KOPT-K1 (cell line): ENCODE data around the gene ARMS2.

Experiments used
- H3K27ac ChIP-seq: fragments of 200-600 bp; sonication (generic); 2 replicates; pipeline ENCODE4 v1.5.1; 2016; ENCODE audit warnings: antibody characterized with exemption, mild to moderate bottlenecking, low read depth, low read length; ENCODE audit not compliant: poor library complexity, severe bottlenecking
- H3K36me3 ChIP-seq: fragments of 200-600 bp; sonication (generic); 2 replicates; pipeline ENCODE4 v1.5.1; 2017; ENCODE audit warnings: antibody characterized with exemption, mild to moderate bottlenecking, low read length, moderate library complexity; ENCODE audit not compliant: insufficient read depth
- H3K9me3 ChIP-seq: fragments of 200-600 bp; sonication (generic); 2 replicates; pipeline ENCODE4 v1.5.1; 2017; ENCODE audit warnings: antibody characterized with exemption, low read length, mild to moderate bottlenecking; ENCODE audit not compliant: insufficient read depth, poor library complexity, severe bottlenecking

The ARMS2 gene

DNA sequence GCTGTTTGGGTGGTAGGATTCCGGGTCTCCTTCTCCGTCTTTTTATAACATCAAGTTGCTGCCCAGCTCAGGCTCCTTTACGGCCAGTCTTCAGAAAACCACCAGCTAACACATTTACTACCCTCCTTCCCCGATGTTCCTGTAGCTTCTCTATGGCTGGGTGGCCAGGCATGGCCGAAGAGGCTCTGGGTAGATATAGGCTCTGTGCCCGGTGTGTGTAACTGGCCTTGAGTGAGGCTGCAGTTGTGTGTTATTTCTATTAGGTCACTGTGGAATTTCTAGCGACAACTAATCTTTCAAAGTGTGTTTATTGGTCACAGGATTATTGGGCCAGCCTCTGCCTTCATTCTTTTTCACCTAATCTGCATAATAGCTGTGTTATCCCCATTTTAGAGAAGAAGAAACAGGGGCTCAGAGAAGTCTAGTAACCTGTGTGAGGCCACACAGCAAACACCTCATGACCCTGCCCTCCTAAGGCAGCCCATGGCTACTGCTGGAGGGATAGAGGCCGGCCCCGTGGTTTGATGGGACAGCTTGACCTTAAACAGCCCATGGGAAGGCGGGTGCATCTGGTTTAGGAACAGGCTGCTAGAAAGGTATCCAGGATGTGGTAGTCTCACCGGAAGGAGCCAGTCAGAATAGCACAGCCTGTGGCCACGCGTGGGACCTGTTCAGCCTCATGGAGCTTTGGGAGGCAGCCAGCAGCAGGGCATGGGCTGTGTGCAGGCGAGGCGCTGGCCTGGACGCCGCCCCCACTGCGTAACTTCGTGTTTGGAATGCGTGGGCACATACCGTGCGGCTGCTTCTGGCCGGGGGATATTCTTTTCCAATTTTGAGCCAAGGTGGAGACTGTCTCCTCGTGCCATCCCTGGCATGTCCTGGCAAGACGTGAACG, 36.6 kb downstream of the ARMS2 start:
- H3K36me3 ChIP-seq, result no peaks in the 10 kb centered on the region
- H3K27ac ChIP-seq, result no peak overlapping the region
- H3K9me3 ChIP-seq, result no peaks in the 10 kb centered on the region

DNA sequence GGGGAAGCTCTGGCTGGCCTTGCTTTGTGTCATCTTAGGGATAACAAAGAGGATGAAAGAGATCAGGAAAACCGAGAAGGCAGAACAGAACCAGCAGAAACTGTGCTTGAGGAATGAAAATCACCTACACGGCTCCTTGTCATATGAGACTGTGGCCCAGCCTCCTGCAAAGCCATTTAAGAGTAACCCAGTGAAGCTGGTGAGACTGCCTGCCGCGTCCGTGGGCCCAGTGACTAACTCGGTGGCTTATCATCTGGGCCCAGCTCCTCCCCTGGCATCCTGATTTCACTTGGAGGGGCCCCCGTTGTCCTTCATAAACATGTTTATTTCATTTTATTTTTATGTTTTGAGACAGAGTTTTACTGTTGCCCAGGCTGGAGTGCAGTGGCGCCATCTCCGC, 37.6 kb downstream of the ARMS2 start:
- H3K36me3 ChIP-seq, result no peaks in the 10 kb centered on the region
- H3K9me3 ChIP-seq, result no peaks in the 10 kb centered on the region
- no peak overlapping the region for H3K27ac ChIP-seq

DNA sequence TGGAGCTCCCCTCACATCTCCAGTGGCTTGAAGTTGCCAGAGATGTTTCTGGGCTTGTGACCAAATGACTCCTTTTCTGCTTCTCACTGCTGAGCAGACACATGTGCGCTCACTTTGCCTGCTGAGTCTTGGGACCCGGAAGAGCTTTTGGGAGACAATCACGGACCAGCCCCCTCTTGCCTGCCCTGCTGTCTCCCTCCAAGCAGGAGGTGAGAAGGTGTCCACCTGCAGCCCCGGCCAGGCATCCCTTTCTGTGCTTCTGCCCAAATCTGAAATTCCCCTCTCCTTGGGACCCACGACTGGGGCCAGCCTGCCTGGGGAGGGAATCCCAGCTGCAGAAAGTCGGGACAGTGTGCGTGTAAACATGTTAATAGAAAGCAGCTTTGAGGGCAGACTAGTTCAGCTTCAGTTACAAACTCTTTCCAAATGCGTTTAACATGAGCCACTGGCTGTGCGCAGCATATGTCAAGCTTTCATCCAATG, 38.6 kb downstream of the ARMS2 start:
- Histone ChIP-seq H3K9me3 (no peaks in the 10 kb centered on the region), H3K27ac (no peak overlapping the region), H3K36me3 (no peaks in the 10 kb centered on the region)

DNA sequence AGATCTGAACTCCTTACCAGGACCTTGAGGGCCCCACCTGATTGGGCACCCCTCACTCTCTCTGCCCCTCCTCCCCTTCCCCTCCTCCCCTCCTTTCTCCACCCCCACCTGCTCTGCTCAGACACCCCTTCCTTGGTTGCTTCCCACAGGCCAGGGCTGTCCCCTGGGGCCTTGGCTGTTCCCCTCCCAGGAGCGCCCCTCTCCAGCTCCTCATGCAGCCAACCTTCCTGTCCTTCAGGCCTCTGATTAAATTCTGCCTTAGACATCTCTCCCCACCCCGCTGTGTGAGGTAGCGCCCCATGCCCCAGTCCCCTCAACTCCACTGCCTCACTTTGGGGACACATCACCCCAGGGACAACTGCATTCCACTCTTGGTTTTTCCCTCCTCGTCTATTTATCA, 39.3 kb downstream of the ARMS2 start:
- Histone ChIP-seq H3K36me3 (no peaks in the 10 kb centered on the region), H3K27ac (no peak overlapping the region), H3K9me3 (no peaks in the 10 kb centered on the region)

DNA sequence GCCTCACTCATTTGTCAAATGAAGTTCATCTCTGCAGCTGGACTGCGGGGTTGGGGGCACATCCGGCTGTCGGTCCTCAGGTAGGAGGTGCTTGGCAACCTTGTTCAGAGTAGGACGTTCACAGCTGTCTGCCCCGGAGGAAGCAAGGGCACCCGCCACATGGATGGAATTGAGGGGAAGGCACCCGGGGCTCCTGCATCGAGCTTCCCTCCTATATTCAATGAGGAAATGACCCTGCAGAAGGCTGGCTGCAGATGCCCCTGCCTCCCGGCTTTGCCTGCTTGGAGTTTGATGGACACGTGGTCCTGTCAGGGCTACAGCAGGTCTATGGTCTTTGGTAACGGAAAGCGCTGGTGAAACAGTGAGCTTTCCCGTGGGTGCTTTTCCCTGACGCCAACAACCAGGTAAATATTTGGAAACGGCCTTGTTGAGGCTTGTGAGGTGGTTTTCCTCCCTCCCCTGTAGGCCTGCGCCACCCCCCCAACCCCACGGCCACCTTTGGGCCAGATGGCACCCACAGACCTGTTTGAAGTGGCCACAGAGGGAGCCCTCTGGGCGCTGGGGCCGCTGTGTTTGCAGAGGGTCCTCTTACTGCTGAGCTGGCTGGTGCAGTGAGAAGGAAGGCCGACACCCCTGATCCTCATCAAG, 39.8 kb downstream of the ARMS2 start:
- H3K27ac ChIP-seq, result no peak overlapping the region
- no peaks in the 10 kb centered on the region for H3K9me3 ChIP-seq
- no peaks in the 10 kb centered on the region for H3K36me3 ChIP-seq

DNA sequence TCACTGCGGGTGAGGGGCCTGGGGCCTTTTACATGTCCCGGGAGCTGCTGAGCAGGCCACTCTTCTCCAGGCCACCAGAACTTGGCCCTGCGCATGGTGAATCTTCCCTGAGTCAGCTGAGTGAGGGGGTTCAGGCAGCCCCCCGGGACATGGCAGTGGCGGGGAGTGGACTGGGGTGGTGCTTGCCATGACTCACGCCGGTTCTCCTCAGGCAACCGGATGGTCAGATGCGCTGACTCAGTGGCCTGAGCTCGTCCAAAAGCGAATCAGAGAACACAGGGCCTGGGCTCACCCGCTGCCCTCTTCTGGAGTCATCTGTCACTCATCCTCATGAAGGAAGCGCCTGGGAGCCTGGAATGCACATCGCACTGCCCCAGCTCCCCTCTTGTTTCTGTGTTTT, 40.4 kb downstream of the ARMS2 start:
- H3K36me3 ChIP-seq, result no peaks in the 10 kb centered on the region
- no peaks in the 10 kb centered on the region for H3K9me3 ChIP-seq
- H3K27ac ChIP-seq, result no peak overlapping the region

DNA sequence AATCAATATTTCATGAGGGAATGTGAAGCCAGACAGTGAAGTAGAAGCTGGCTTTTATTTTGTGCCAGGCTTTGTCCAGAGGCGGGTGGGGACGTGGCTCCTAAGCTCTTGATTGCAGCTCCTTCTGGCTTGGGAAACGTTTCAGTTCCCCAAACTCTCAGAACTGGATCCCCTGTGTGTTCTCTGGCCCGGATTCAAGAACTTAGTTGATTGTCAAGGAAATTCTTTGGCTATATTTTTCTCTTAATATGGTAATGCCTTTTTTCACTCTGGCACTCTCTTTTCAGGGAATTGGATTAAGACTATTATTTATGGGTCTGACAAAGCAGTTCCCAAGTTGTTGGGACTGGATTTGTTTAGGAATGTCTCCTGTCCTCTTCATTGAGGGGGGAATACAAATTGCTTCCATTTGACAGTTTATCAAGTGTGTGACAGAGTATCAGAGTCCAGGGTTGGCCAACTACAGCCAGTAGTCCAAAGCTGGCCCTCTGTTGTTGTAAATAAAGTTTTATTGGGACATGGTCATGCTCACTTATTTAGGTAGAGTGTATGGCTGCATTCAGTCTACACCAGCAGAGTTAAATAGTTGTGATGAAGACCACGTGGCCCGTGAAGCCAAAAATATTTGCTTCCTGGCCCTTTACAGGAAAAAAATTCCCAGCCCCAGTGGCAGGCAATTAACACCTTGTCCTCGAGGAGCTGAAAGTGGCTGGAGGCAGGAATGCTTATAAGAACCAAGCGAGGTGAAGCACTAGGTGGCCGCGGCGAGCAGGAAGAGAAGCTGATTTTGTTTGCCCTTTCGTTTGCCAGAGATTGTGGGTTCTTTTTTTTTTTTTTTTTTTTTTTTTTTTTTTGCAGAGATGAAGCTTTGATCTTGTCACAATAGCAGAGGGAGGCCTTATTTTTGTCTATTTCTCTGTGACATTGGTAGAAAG, 41.2 kb downstream of the ARMS2 start:
- Histone ChIP-seq H3K27ac (no peak overlapping the region), H3K36me3 (no peaks in the 10 kb centered on the region), H3K9me3 (no peaks in the 10 kb centered on the region)

DNA sequence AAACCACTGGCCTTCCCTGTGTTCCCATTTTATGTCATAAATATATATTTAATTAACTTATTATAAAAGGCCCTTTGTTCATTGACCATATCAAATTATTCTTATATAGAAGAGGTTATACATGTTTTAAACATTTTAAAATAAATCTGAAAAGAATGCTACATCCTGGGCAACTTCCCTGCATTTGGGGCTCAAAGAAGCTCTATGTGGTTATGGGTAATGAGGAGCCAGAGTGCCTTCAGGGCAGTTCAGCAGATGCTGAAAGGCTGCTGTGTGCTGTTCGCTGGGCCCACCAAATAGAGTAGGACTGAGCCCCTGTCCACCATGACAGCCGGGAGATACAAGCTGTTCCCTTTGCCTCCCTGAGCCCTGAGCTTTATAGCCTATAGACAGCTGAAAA, 42.8 kb downstream of the ARMS2 start:
- Histone ChIP-seq H3K27ac (no peak overlapping the region), H3K9me3 (no peaks in the 10 kb centered on the region), H3K36me3 (no peaks in the 10 kb centered on the region)

DNA sequence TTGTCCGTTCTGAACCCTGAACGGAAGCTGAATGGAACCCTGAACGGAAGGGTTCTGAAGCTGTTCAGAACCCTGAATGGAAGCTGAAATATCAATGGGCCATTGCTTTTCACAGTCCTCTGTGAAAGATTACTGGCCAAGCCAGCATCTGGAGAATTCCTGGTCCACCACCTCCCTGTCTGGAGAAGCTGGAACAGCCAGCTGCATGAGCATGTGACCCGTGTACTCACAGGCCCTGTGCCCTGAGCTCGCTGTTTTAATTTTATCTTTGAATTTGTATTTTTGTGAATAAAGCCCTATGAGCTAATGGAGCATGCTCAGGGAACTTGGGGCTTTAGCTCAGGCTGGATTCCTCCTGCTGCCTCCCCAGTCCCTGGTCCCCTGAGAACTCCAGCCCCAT, 44.1 kb downstream of the ARMS2 start:
- Histone ChIP-seq H3K36me3 (no peaks in the 10 kb centered on the region), H3K27ac (no peak overlapping the region), H3K9me3 (no peaks in the 10 kb centered on the region)

DNA sequence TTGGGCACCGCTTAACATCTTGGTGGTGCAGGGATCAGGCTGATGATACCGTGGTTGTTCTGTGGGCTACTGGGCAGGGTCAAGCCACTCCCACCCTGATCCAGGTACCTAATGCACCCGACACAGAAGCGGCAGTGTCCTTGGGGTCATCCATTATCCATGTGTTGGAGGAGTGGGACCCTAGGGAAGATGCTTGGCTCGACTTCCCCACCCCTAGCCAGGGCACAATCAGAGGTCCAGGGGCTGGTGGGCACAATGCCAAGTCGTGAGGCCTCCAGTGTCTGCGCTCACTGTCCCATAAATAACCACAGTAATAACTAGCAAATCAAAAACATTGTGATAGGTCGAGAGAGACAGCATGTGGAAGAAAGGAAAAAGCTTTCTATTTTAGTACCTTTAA, 44.6 kb downstream of the ARMS2 start:
- no peaks in the 10 kb centered on the region for H3K9me3 ChIP-seq
- H3K36me3 ChIP-seq, result no peaks in the 10 kb centered on the region
- no peak overlapping the region for H3K27ac ChIP-seq

DNA sequence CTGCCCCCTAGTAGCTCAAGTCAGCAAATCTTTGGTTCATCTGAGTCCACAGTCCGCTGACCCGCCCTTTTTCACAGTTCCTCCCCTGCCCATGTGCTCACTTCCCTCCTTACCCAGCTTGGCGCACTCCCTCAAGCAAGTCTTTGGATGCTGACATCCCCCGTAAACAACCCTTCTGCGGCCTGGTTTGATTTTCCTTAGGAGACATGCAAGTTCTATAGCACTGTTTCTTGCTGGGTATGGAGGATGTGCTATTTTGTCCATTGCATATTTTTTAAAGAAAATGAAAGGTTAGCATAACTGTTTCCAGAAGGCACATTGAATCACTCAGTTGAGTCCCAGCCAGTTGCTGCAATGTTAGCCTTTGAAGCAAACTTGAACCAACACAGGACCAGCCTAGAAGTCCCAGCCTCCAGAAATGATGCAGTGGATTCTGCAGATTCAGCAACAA, 45.1 kb downstream of the ARMS2 start:
- no peaks in the 10 kb centered on the region for H3K9me3 ChIP-seq
- no peaks in the 10 kb centered on the region for H3K36me3 ChIP-seq
- H3K27ac ChIP-seq, result no peak overlapping the region

DNA sequence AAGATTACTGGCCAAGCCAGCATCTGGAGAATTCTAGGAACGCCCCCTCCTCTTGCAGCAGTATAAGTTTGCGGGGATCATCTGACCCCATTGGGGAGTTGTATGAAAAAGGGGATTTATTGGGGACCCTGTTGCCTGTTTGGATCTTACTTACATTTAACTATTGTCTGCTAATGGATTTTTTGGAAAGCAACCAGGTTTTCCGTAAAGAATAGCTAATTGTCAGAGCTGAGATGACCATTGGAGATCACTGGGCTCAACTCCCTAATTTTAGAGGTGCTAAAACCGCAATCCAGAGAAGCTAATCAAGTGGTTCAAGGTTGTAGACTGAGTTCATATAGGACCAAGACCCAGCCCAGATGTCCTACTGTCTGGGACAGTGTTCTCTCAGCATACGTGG, 45.7 kb downstream of the ARMS2 start:
- H3K27ac ChIP-seq, result no peak overlapping the region
- H3K9me3 ChIP-seq, result no peaks in the 10 kb centered on the region
- no peaks in the 10 kb centered on the region for H3K36me3 ChIP-seq

DNA sequence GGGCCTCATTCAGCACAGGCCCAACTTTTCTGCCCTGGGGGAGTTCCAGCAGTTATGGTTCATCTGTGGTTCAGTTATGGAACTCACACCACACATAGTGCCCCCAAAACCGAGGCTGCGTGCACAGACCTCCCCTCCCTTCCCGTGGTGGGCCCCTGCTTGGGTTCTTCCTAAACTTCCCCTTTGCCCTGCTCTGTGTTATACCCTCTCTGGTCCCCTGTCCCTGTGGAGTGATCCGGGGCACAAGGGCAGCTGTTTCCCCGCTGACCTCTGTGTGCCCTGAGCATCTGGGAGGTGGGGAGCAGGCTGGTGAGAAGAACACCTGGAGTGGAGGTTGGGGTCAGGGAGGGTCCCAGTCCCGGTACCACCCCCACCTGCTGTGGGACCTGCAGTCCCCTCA, 46.3 kb downstream of the ARMS2 start:
- H3K36me3 ChIP-seq, result no peaks in the 10 kb centered on the region
- no peak overlapping the region for H3K27ac ChIP-seq
- H3K9me3 ChIP-seq, result no peaks in the 10 kb centered on the region

DNA sequence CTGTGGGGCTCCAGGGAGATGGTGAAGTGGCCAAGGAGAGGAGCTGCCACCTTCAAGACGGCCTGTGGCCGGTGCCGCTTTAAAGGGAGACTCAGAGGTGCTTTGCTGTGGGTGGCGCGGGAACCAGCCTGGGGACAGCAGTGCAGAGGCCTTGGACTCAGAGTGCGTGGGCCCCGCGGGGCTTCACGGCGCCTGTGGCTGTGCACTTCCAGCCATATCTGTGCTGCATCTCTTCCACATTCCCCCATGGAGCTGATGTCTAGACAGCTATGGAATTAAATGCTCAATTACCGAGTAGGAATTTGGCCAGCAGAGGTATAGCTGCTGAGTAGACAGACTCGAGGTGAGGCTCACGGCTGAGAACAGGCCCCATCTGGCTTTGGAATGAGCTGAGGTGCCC, 48.6 kb downstream of the ARMS2 start:
- Histone ChIP-seq H3K27ac (no peak overlapping the region), H3K9me3 (no peaks in the 10 kb centered on the region), H3K36me3 (no peaks in the 10 kb centered on the region)
